ENCODE results near the gene DUSP10.

- TF ChIP-seq CTCF (IDR thresholded peaks at IDR 0.05) (no peak), ZFX (IDR thresholded peaks at IDR 0.05; ENCODE audit: borderline replicate concordance) (no peak)
Measured at GRCh38 chr1:221768444-221769066, 26.7 kb upstream of the DUSP10 start.
